ENCODE data around the gene ZFAND5. TPM values are rescaled to one million over a fixed set of nuclear protein-coding genes. Genes with fewer than 3 reads are reported as not detected.
A peak's percentile ranks its signal among the peaks of the same experiment; 100 is the strongest.

The ZFAND5 gene
- total and polyA plus RNA-seq, 2 of the 13 experiments (the other 11 are each of a cell fraction or from before 2014, with no cell fraction given): 53.4 to 60.2 TPM

- TF ChIP-seq ZNF276 (CRISPR knock-in tag; IDR thresholded peaks at IDR 0.05; ENCODE audit: low read depth) (no peak), ELK4 (CRISPR knock-in tag; IDR thresholded peaks at IDR 0.05; ENCODE audit: borderline replicate concordance) (no peak), GZF1 (CRISPR knock-in tag; IDR thresholded peaks at IDR 0.05) (no peak), CREM (IDR thresholded peaks at IDR 0.05) (no peak), CREM (CRISPR knock-in tag; IDR thresholded peaks at IDR 0.05) (no peak), ZFP36L1 (CRISPR knock-in tag; IDR thresholded peaks at IDR 0.05) (no peak), HMGXB3 (CRISPR knock-in tag; IDR thresholded peaks at IDR 0.05; ENCODE audit: borderline replicate concordance) (no peak), ZSCAN29 (CRISPR knock-in tag; conservative IDR thresholded peaks at IDR 0.05) (no peak), MIER3 (CRISPR knock-in tag; IDR thresholded peaks at IDR 0.05; ENCODE audit: borderline replicate concordance) (no peak), ZNF564 (CRISPR knock-in tag; IDR thresholded peaks at IDR 0.05) (no peak), FLYWCH1 (CRISPR knock-in tag; IDR thresholded peaks at IDR 0.05) (no peak), FOXA3 (CRISPR knock-in tag; IDR thresholded peaks at IDR 0.05) (peak; percentile 58), ZNF121 (CRISPR knock-in tag; IDR thresholded peaks at IDR 0.05) (no peak), FOXA1 (IDR thresholded peaks at IDR 0.05) (no peak), FOXA1 (CRISPR knock-in tag; IDR thresholded peaks at IDR 0.05) (peak; percentile 57), SOX6 (IDR thresholded peaks at IDR 0.05) (no peak), SOX6 (CRISPR knock-in tag; IDR thresholded peaks at IDR 0.05) (no peak), STAG1 (CRISPR knock-in tag; IDR thresholded peaks at IDR 0.05) (no peak)
Measured at GRCh38 chr9:72353455-72354116, 11.4 kb downstream of the ZFAND5 start (continued).

Measured in HepG2 (cell line).